Measurements from ENCODE around the gene ACOX3.

The ACOX3 gene

GRCh38 chr4:8359193-8359592 lies 81.3 kb downstream of the ACOX3 start:
- DNase-seq (ENCODE audit: low read depth): no peak
- no peak overlapping the region for H3K4me3 ChIP-seq (ENCODE audit: control insufficient read depth, low read depth, low read length)
- no peak for TF ChIP-seq CTCF (IDR thresholded peaks at IDR 0.05; ENCODE audit: control insufficient read depth, insufficient read depth, low read depth, low read length, missing control alignments)

DNA sequence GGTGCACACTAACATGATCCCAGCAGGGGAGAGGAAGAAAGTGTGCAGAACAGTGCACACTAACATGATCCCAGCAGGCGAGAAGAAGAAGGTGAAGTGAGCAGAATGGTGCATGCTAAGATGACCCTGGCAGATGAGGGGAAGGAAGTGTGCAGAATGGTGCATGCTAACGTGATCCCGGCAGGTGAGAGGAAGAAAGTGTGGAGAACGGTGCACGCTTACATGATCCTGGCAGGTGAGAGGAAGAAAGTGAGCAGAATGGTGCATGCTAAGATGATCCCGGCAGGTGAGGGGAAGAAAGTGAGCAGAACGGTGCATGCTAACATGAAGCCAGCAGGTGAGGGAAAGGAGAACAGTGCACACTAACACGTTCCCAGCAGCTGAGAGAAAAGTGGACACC lies 83.7 kb downstream of the ACOX3 start:
- DNase-seq (ENCODE audit: low read depth): no peak
- no peak for TF ChIP-seq CTCF (IDR thresholded peaks at IDR 0.05; ENCODE audit: control insufficient read depth, insufficient read depth, low read depth, low read length, missing control alignments)
- no peak overlapping the region for H3K4me3 ChIP-seq (ENCODE audit: control insufficient read depth, low read depth, low read length)

DNA sequence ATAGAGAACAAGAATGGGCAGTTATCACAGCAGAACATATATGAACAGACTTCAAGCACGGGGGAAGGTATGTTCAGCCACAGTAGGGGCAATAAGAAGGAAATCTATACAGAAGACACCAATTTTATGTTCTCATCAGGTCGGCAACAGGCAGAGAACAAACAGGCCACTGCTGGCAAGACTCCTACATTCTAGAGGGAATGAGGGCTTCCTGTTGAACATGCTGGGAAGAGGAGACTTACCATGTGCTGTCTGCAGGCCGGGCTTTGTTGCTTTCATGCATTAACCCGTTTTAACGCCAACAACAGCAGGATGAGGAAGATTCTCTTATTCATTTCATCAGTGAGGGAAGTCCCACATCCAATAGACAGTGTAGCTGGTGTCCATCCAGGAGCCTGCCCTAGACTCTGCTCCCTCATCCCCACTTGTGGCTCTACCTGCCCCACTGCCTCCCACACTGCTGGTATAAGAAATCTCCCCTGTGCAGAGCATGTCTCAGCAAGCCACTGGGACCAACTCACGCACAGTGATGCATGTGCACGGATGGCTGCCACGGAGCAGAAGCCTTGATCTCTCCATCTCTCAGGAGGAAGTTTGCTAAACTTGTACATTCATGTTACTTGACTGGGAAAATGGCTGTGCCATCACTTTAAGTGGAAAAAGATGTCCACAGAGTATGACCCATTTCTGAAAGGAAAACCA lies 84.5 kb downstream of the ACOX3 start:
- DNase-seq (ENCODE audit: low read depth): no peak

GRCh38 chr4:8355306-8355705 lies 85.2 kb downstream of the ACOX3 start:
- H3K4me3 ChIP-seq (ENCODE audit: control insufficient read depth, low read depth, low read length): no peak overlapping the region
- no peak for TF ChIP-seq CTCF (IDR thresholded peaks at IDR 0.05; ENCODE audit: control insufficient read depth, insufficient read depth, low read depth, low read length, missing control alignments)
- DNase-seq (ENCODE audit: low read depth): no peak

More for the DNA sequence above, 84.5 kb downstream of the ACOX3 start:
- no peak overlapping the region for H3K4me3 ChIP-seq (ENCODE audit: control insufficient read depth, low read depth, low read length)
- no peak for TF ChIP-seq CTCF (IDR thresholded peaks at IDR 0.05; ENCODE audit: control insufficient read depth, insufficient read depth, low read depth, low read length, missing control alignments)

DNA sequence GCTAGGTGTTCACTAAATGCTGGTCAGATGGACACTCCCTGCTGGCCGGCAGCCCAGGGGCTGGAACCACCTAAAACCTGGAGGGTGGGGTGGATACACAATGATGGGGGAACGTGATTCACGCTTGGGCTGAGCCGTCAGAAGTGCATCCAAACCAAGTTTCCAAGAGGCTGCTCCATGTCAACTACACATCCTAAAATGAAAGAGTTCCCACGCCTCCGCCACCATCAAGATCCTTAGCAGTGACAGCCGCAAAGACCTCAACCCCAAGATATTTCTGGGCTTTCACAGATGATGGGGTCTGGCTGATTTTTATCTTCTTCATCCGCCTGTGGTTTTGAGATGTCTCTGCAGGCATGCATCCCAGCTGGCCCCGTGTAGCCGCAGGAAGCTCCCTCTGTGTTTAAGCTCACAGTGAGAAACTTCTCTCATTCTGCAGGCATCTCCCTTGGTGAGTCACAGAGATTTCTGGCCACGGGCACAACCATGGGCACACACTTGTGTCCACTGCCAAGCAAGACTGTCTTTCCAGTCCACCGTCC lies 86.5 kb downstream of the ACOX3 start:
- TF ChIP-seq CTCF (IDR thresholded peaks at IDR 0.05; ENCODE audit: control insufficient read depth, insufficient read depth, low read depth, low read length, missing control alignments): no peak
- no peak for DNase-seq (ENCODE audit: low read depth)
- H3K4me3 ChIP-seq (ENCODE audit: control insufficient read depth, low read depth, low read length): no peak overlapping the region

GRCh38 chr4:8353158-8353669 lies 87.3 kb downstream of the ACOX3 start:
- TF ChIP-seq CTCF (IDR thresholded peaks at IDR 0.05; ENCODE audit: control insufficient read depth, insufficient read depth, low read depth, low read length, missing control alignments): no peak
- H3K4me3 ChIP-seq (ENCODE audit: control insufficient read depth, low read depth, low read length): no peak overlapping the region
- no peak for DNase-seq (ENCODE audit: low read depth)

All from AG09309 (cell line).